T-cell (primary cell): ENCODE data around the gene PPP3CB. TPM values are rescaled to one million over a fixed set of nuclear protein-coding genes. Genes with fewer than 3 reads are reported as not detected.

Source experiments
- ATAC-seq, 4 experiments: fragments of 200-7000 bp in 3 of 4; fragments of 150-1000 bp in 1 of 4; cut with Tn5 transposase; replicated peaks in 1 of 4; 1 replicate in 3 of 4; 2 replicates in 1 of 4; pipeline ENCODE4 v1.10.0; 2021; ENCODE audit warnings: moderate library complexity in 3 of 4, mild to moderate bottlenecking in 2 of 4, moderate number of reproducible peaks in 1 of 4
- CTCF ChIA-PET, 2 donors: fragments of 300-600 bp; sonication (Branson Sonifier 250); formaldehyde crosslinking; loops; one replicate each; lab custom pipeline; 2022; ENCODE audit warnings: antibody characterized with exemption in 2 of 2; lab: Charles Lee
- POLR2A ChIA-PET, 2 donors: fragments of 300-600 bp; sonication (Branson Sonifier 250); formaldehyde crosslinking; loops; one replicate each; lab custom pipeline; 2022; ENCODE audit warnings: antibody characterized with exemption in 2 of 2; lab: Charles Lee
- DNase-seq, 35 experiments: peaks; one replicate each; pipeline versions ENCODE4 v3.0.0 to v3.0.0-alpha.2; 2013 to 2023
- H3K27ac ChIP-seq: one replicate; pipeline ENCODE4 v1.5.1; 2013; ENCODE audit warnings: low read length
- H3K27me3 ChIP-seq, 2 experiments: replicated peaks in 1 of 2; 1 replicate in 1 of 2; 2 replicates in 1 of 2; pipeline versions ENCODE4 v1.6.1 to v1.7.0; 2013; ENCODE audit warnings: low read length in 1 of 2, mixed read lengths in 1 of 2; ENCODE audit not compliant: control insufficient read depth in 2 of 2, insufficient read depth in 2 of 2; ENCODE audit errors: extremely low read depth in 1 of 2
- H3K36me3 ChIP-seq, 2 donors: 1 replicate in 1 of 2; 2 replicates in 1 of 2; pipeline versions ENCODE4 v1.6.1 to v1.7.0; 2013; ENCODE audit warnings: low read length in 1 of 2; ENCODE audit not compliant: control insufficient read depth in 2 of 2, insufficient read depth in 1 of 2; ENCODE audit errors: extremely low read depth in 1 of 2
- H3K4me1 ChIP-seq, 2 experiments: 1 replicate in 1 of 2; 2 replicates in 1 of 2; pipeline versions ENCODE4 v1.6.1 to v1.7.0; 2013; ENCODE audit warnings: low read length in 2 of 2, mixed read lengths in 1 of 2; ENCODE audit not compliant: insufficient read depth in 2 of 2, control insufficient read depth in 1 of 2; ENCODE audit errors: extremely low read depth in 1 of 2
- H3K4me3 ChIP-seq, 2 donors: 1 replicate in 1 of 2; 2 replicates in 1 of 2; pipeline versions ENCODE4 v1.5.1 to v1.7.0; 2013; ENCODE audit warnings: mild to moderate bottlenecking in 2 of 2, low read length in 1 of 2, moderate library complexity in 1 of 2; ENCODE audit not compliant: control insufficient read depth in 1 of 2; ENCODE audit errors: extremely low read depth in 1 of 2
- H3K9me3 ChIP-seq: 2 replicates; pipeline ENCODE4 v1.7.0; 2013
- H3K27ac Mint-ChIP-seq, 2 donors: one replicate each; pipeline ENCODE4 v1.8.0; 2020 to 2021; ENCODE audit warnings: mild to moderate bottlenecking in 2 of 2, mixed read lengths in 2 of 2
- H3K27me3 Mint-ChIP-seq, 2 donors: one replicate each; pipeline ENCODE4 v1.8.0; 2021 to 2022; ENCODE audit warnings: mixed read lengths in 2 of 2
- H3K36me3 Mint-ChIP-seq: one replicate; pipeline ENCODE4 v1.8.0; 2021; ENCODE audit warnings: mixed read lengths
- H3K4me1 Mint-ChIP-seq, 3 donors: one replicate each; pipeline ENCODE4 v1.8.0; 2020 to 2022; ENCODE audit warnings: mixed read lengths in 3 of 3, mild to moderate bottlenecking in 1 of 3
- H3K4me3 Mint-ChIP-seq, 3 donors: one replicate each; pipeline ENCODE4 v1.8.0; 2020 to 2022; ENCODE audit warnings: mild to moderate bottlenecking in 3 of 3, mixed read lengths in 3 of 3, moderate library complexity in 3 of 3
- H3K9me3 Mint-ChIP-seq, 3 donors: one replicate each; pipeline ENCODE4 v1.8.0; 2020 to 2022; ENCODE audit warnings: mixed read lengths in 3 of 3
- WGBS: methylation state at CpG from one replicate; pipeline ENCODE4 v1.1.5; 2013; ENCODE audit warnings: missing lambda C conversion rate; ENCODE audit not compliant: insufficient coverage; 5-methylcytosine and 5-hydroxymethylcytosine counted together
- total RNA-seq, 35 experiments: library from RNA in 6 of 35; stranded (reverse) in 6 of 35; fragments of 120-200 nt in 1 of 35; gene quantifications; one replicate each; pipeline versions ENCODE4 v1.2.1 to v1.2.4 and lab custom pipeline; 2013 to 2026

PPP3CB gene
- total RNA-seq, 5 donors from 2014 or later (not counting 1 experiment from before 2014, with no cell fraction given), result 35.5 to 39.5 (median 37.0) TPM

GRCh38 chr10:73408978-73409521 lies 86.8 kb downstream of the PPP3CB start:
- H3K4me3 Mint-ChIP-seq, result peak overlapping the region in 1 of 3 donors; percentile 87
- WGBS, result no CpG with 5 or more reads among the region's 4 CpGs
- H3K4me1 Mint-ChIP-seq, result peaks cover 68 to 76% (median 74%) of the 10 kb centered on the region in 3 donors

DNA sequence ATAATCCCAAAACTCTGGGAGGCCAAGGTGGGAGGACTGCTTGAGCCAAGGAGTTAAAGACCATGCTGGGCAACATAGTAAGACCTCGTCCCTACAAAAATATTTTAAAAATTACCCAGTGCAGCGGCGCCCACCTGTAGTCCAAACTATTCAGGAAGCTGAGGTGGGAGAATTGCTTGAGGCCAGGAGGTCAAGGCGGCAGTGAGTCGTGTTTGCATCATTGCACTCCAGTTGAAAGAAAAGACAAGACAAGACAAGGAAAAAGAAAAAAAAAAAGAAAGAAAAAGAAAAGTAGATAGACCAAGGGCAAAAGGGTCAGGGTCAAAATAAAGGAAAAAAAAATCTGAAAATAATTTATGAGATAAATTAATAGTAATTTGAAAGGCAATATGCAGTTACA lies 87.8 kb downstream of the PPP3CB start:
- Histone ChIP-seq H3K27ac (no peak overlapping the region), H3K9me3 (no peaks in the 10 kb centered on the region), H3K36me3 (peaks cover 0 to 12% of the 10 kb centered on the region in 2 donors), H3K4me3 (no peak overlapping the region), H3K27me3 (no peaks in the 10 kb centered on the region), H3K4me1 (peaks cover 6 to 28% of the 10 kb centered on the region in 2 experiments)
- H3K27me3 Mint-ChIP-seq, result no peaks in the 10 kb centered on the region
- ATAC-seq (no peak), DNase-seq (no peak)
- peak overlapping the region in 1 of 3 donors; percentile 24 for H3K4me3 Mint-ChIP-seq
- CTCF ChIA-PET, result no interaction called here
- no peak overlapping the region for H3K27ac Mint-ChIP-seq
- peaks cover 71 to 81% (median 76%) of the 10 kb centered on the region in 3 donors for H3K4me1 Mint-ChIP-seq
- H3K9me3 Mint-ChIP-seq, result no peaks in the 10 kb centered on the region
- peaks cover 16% of the 10 kb centered on the region for H3K36me3 Mint-ChIP-seq
- WGBS, result 93% methylated on average over 2 of the region's 5 CpGs
- POLR2A ChIA-PET, result no interaction called here

More at GRCh38 chr10:73408978-73409521, 86.8 kb downstream of the PPP3CB start:
- DNase-seq, result no peak
- no peak overlapping the region for H3K4me3 ChIP-seq
- no peaks in the 10 kb centered on the region for H3K9me3 ChIP-seq
- no peaks in the 10 kb centered on the region for H3K9me3 Mint-ChIP-seq
- H3K27me3 ChIP-seq, result no peaks in the 10 kb centered on the region
- ChIA-PET POLR2A (no interaction called here), CTCF (no interaction called here)
- H3K36me3 ChIP-seq, result peaks cover 0 to 12% of the 10 kb centered on the region in 2 donors
- no peak overlapping the region for H3K27ac Mint-ChIP-seq
- H3K4me1 ChIP-seq, result peaks cover 8 to 28% of the 10 kb centered on the region in 2 experiments
- peaks cover 16% of the 10 kb centered on the region for H3K36me3 Mint-ChIP-seq
- no peaks in the 10 kb centered on the region for H3K27me3 Mint-ChIP-seq
- no peak overlapping the region for H3K27ac ChIP-seq
- no peak for ATAC-seq

DNA sequence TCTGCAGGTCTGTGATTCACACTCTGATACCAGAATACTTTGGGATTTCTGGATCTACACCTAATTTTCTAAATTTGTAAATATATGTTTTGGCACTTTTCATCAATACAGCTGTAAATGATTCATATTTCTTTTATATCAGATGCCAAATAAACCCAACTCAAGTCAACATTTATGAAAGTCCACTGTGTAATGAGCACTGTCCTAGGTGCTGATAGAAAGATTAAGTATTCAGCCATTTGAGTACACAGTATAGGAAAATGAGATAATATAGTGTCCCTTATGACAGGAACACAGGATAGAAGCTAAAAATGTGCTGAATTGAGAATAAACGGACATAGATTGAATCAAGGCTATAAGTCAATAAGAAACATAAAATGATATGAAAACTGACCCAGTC lies 88.3 kb downstream of the PPP3CB start:
- CTCF ChIA-PET, result no interaction called here
- Histone ChIP-seq H3K9me3 (no peaks in the 10 kb centered on the region), H3K36me3 (peaks cover 0 to 12% of the 10 kb centered on the region in 2 donors), H3K4me1 (peaks cover 2 to 22% of the 10 kb centered on the region in 2 experiments), H3K27me3 (no peaks in the 10 kb centered on the region), H3K4me3 (no peak overlapping the region), H3K27ac (no peak overlapping the region)
- H3K4me3 Mint-ChIP-seq, result no peak overlapping the region
- H3K36me3 Mint-ChIP-seq, result peaks cover 16% of the 10 kb centered on the region
- H3K27me3 Mint-ChIP-seq, result no peaks in the 10 kb centered on the region
- H3K27ac Mint-ChIP-seq, result no peak overlapping the region
- no peaks in the 10 kb centered on the region for H3K9me3 Mint-ChIP-seq
- peaks cover 69 to 79% (median 74%) of the 10 kb centered on the region in 3 donors for H3K4me1 Mint-ChIP-seq
- WGBS, result no CpG with 5 or more reads among the region's 1 CpG
- no peak for ATAC-seq
- no peak for DNase-seq
- POLR2A ChIA-PET, result no interaction called here

- Mint-ChIP-seq H3K9me3 (no peaks in the 10 kb centered on the region), H3K4me3 (no peak overlapping the region), H3K36me3 (peaks cover 16% of the 10 kb centered on the region), H3K4me1 (peaks cover 62 to 76% (median 70%) of the 10 kb centered on the region in 3 donors), H3K27me3 (no peaks in the 10 kb centered on the region), H3K27ac (peak overlapping the region in 1 of 2 donors; percentile 28)
- 98% methylated on average over 5 of the region's 5 CpGs for WGBS
- ATAC-seq (no peak), DNase-seq (no peak)
- peaks cover 2 to 16% of the 10 kb centered on the region in 2 experiments for H3K4me1 ChIP-seq
- no peaks in the 10 kb centered on the region for H3K9me3 ChIP-seq
- no peak overlapping the region for H3K27ac ChIP-seq
- POLR2A ChIA-PET, result interaction anchor here in 1 of 2 donors (0.6 kb wide), 1 partner anchor 1129 kb away, joined by 4 read pairs; no protein-coding TSS in a partner anchor
- CTCF ChIA-PET, result no interaction called here
- H3K4me3 ChIP-seq, result no peak overlapping the region
- peaks cover 0 to 12% of the 10 kb centered on the region in 2 donors for H3K36me3 ChIP-seq
- no peaks in the 10 kb centered on the region for H3K27me3 ChIP-seq
Measured at GRCh38 chr10:73406846-73407245, 89.0 kb downstream of the PPP3CB start.

DNA sequence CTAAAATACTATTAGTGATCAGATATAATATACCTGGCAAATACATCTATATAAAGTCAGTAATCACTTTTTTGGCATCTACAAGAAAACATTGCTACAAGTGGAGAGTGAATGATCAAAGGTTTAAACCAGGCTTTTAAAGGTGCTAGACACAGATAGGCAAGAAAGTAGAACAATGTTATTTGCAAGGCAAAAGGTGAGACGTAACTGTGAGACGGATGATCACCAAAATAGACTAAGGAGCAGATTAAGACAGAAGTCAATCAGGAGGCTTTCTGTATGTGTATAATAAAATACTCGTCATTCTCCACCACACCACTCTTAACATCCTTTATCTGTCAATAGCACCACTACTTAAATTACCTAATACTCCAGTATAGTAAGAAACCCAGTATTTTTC lies 90.3 kb downstream of the PPP3CB start:
- Mint-ChIP-seq H3K36me3 (peaks cover 11% of the 10 kb centered on the region), H3K4me3 (no peak overlapping the region), H3K27me3 (no peaks in the 10 kb centered on the region), H3K4me1 (peaks cover 54 to 67% (median 64%) of the 10 kb centered on the region in 3 donors), H3K9me3 (no peaks in the 10 kb centered on the region), H3K27ac (no peak overlapping the region)
- no peak for DNase-seq
- no peaks in the 10 kb centered on the region for H3K27me3 ChIP-seq
- ChIA-PET CTCF (no interaction called here), POLR2A (no interaction called here)
- no peaks in the 10 kb centered on the region for H3K9me3 ChIP-seq
- no CpG with 5 or more reads among the region's 3 CpGs for WGBS
- H3K4me1 ChIP-seq, result peaks cover 2 to 11% of the 10 kb centered on the region in 2 experiments
- H3K4me3 ChIP-seq, result no peak overlapping the region
- ATAC-seq, result no peak
- H3K27ac ChIP-seq, result no peak overlapping the region
- peaks cover 1 to 12% of the 10 kb centered on the region in 2 donors for H3K36me3 ChIP-seq

DNA sequence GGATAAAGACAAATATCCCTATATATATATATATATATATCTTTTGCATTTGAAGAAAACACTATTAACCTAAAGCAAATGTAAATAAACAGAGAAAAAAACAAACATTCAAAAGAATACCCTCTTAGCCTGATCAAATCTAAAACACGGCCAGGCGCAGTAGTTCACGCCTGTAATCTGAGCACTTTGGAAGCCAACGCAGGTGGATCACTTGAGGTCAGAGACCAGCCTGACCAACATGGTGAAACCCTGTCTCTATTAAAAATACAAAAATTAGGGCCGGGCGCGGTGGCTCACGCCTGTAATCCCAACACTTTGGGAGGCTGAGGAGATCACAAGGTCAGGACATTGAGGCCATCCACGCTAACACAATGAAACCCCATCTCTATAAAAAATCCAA lies 91.1 kb downstream of the PPP3CB start:
- DNase-seq (no peak), ATAC-seq (no peak)
- POLR2A ChIA-PET, result no interaction called here
- no peak overlapping the region for H3K27ac ChIP-seq
- CTCF ChIA-PET, result no interaction called here
- H3K27me3 Mint-ChIP-seq, result no peaks in the 10 kb centered on the region
- H3K4me3 ChIP-seq, result no peak overlapping the region
- H3K36me3 ChIP-seq, result peaks cover 4 to 14% of the 10 kb centered on the region in 2 donors
- no peaks in the 10 kb centered on the region for H3K9me3 ChIP-seq
- no peak overlapping the region for H3K27ac Mint-ChIP-seq
- peaks cover 7% of the 10 kb centered on the region for H3K36me3 Mint-ChIP-seq
- no peaks in the 10 kb centered on the region for H3K27me3 ChIP-seq
- 92% methylated on average over 7 of the region's 9 CpGs for WGBS
- H3K4me3 Mint-ChIP-seq, result no peak overlapping the region
- H3K4me1 Mint-ChIP-seq, result peaks cover 45 to 61% (median 58%) of the 10 kb centered on the region in 3 donors
- H3K9me3 Mint-ChIP-seq, result no peaks in the 10 kb centered on the region
- H3K4me1 ChIP-seq, result peaks cover 0 to 8% of the 10 kb centered on the region in 2 experiments
